ENCODE measurements around the gene TMEM181.

DNA sequence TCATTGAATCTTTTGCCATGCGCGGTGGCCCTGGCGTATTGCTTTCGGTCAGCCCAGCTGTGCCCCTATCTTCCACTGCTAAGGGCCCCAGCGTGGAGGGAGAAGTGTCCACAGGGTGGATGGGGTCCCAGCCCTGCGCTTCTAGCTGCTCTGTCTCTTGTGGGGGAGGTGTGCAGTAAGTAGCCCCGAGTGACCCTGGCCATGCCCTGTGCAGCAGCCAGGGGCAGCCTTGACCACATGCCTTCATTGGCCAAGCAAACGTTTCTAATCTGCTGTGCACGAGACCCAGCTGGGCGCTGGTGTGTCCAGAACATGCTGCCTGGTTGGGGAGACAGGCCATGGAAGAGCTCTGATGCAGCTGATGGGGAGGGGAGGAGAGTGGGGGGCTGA, 13.6 kb downstream of the TMEM181 start:
- TF ChIP-seq, protein P1, sequence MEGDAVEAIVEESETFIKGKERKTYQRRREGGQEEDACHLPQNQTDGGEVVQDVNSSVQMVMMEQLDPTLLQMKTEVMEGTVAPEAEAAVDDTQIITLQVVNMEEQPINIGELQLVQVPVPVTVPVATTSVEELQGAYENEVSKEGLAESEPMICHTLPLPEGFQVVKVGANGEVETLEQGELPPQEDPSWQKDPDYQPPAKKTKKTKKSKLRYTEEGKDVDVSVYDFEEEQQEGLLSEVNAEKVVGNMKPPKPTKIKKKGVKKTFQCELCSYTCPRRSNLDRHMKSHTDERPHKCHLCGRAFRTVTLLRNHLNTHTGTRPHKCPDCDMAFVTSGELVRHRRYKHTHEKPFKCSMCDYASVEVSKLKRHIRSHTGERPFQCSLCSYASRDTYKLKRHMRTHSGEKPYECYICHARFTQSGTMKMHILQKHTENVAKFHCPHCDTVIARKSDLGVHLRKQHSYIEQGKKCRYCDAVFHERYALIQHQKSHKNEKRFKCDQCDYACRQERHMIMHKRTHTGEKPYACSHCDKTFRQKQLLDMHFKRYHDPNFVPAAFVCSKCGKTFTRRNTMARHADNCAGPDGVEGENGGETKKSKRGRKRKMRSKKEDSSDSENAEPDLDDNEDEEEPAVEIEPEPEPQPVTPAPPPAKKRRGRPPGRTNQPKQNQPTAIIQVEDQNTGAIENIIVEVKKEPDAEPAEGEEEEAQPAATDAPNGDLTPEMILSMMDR (IDR thresholded peaks at IDR 0.05) = no peak
- TF ChIP-seq POLR2A (IDR thresholded peaks at IDR 0.05) (no peak), POLR2AphosphoS5 (IDR thresholded peaks at IDR 0.05; ENCODE audit: insufficient read depth in 1 of 2, low read depth in 1 of 2) (no peak)

All from vagina (tissue), 2 donors.